Activated CD4-positive, alpha-beta T cell treated with anti-CD3 and anti-CD28 coated beads, Interleukin-2, amount 10 ng/mL, durations not matched to agents 7 days and 5 days (primary cell): ENCODE data around the gene ADK. TPM values are rescaled to one million over a fixed set of nuclear protein-coding genes. Genes with fewer than 3 reads are reported as not detected.
"Not testable (repeated sequence)": the region's sequence is repeated elsewhere in the genome, so short reads cannot be mapped to it uniquely, and the experiment has no call there.

ENCODE experiments used
- CTCF ChIA-PET: fragments of 350-600 bp; sonication (Branson Sonifier 250); formaldehyde crosslinking; loops from one replicate; lab custom pipeline; 2021; ENCODE audit warnings: antibody characterized with exemption; lab: Charles Lee
- POLR2A ChIA-PET: fragments of 350-600 bp; sonication (Branson Sonifier 250); formaldehyde crosslinking; loops from one replicate; lab custom pipeline; 2021; ENCODE audit warnings: antibody characterized with exemption; lab: Charles Lee
- DNase-seq: peaks from one replicate; pipeline ENCODE4 v3.0.0-alpha.2; 2020
- H3K27ac Mint-ChIP-seq: one replicate; pipeline ENCODE4 v1.8.0; 2021; ENCODE audit warnings: mild to moderate bottlenecking, moderate library complexity, mixed read lengths
- H3K27me3 Mint-ChIP-seq: one replicate; pipeline ENCODE4 v1.8.0; 2021; ENCODE audit warnings: mixed read lengths
- H3K36me3 Mint-ChIP-seq: one replicate; pipeline ENCODE4 v1.8.0; 2021; ENCODE audit warnings: low read depth, mixed read lengths
- H3K4me1 Mint-ChIP-seq: one replicate; pipeline ENCODE4 v1.8.0; 2021; ENCODE audit warnings: mixed read lengths
- H3K4me3 Mint-ChIP-seq: one replicate; pipeline ENCODE4 v1.8.0; 2021; ENCODE audit warnings: mild to moderate bottlenecking, moderate library complexity, mixed read lengths
- H3K9me3 Mint-ChIP-seq: one replicate; pipeline ENCODE4 v1.8.0; 2021; ENCODE audit warnings: mixed read lengths
- total RNA-seq, 2 experiments: library from RNA; stranded (reverse); gene quantifications; one replicate each; pipeline ENCODE4 v1.2.3, GENCODE V29; 2021

Gene ADK
- total RNA-seq, 2 experiments from 2014 or later, result 36.8 to 38.5 TPM

GRCh38 chr10:74120911-74121310 lies 30.1 kb upstream of the ADK start:
- Mint-ChIP-seq H3K27me3 (no peaks in the 10 kb centered on the region), H3K4me1 (no peaks in the 10 kb centered on the region), H3K4me3 (no peak overlapping the region), H3K36me3 (peaks cover 64% of the 10 kb centered on the region), H3K9me3 (no peaks in the 10 kb centered on the region), H3K27ac (no peak overlapping the region)
- DNase-seq, result no peak
- POLR2A ChIA-PET, result no interaction called here
- CTCF ChIA-PET, result interaction anchor here (0.6 to 1.5 kb wide), 3 partner anchors 8 to 1689 kb away, joined by 3 to 7 read pairs (median 4); no protein-coding TSS in a partner anchor

GRCh38 chr10:74121368-74121767 lies 29.7 kb upstream of the ADK start:
- H3K27ac Mint-ChIP-seq, result no peak overlapping the region
- no peak overlapping the region for H3K4me3 Mint-ChIP-seq
- H3K4me1 Mint-ChIP-seq, result no peaks in the 10 kb centered on the region
- H3K36me3 Mint-ChIP-seq, result peaks cover 64% of the 10 kb centered on the region
- H3K27me3 Mint-ChIP-seq, result no peaks in the 10 kb centered on the region
- H3K9me3 Mint-ChIP-seq, result no peaks in the 10 kb centered on the region
- ChIA-PET POLR2A (no interaction called here), CTCF (interaction anchor here (0.9 to 1.5 kb wide), 2 partner anchors 8 to 54 kb away, joined by 4 to 7 read pairs; no protein-coding TSS in a partner anchor)
- no peak for DNase-seq

DNA sequence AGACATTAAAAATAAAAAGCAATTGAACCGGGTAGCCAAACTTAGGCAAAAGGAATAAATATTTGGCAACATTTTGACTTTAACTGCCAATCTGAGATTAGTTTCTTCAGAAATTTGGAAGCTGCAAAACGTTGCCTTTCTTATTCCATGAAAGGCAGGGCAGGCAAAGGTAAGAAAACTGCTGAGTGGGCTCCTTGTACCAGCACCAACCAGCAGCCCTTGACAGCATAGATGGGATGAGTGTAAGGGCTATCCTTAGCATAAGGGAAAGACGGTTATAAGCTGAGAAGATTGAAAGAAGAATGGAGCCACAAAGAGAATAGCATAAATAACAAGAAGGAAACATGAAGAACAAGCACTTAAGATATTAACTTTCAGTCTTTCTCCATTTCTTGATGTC lies 29.0 kb upstream of the ADK start:
- no peak overlapping the region for H3K4me3 Mint-ChIP-seq
- no peaks in the 10 kb centered on the region for H3K9me3 Mint-ChIP-seq
- H3K27ac Mint-ChIP-seq, result no peak overlapping the region
- no peaks in the 10 kb centered on the region for H3K4me1 Mint-ChIP-seq
- ChIA-PET POLR2A (no interaction called here), CTCF (interaction anchor here (1.0 to 1.5 kb wide), 2 partner anchors 9 kb away, joined by 3 to 7 read pairs; no protein-coding TSS in a partner anchor)
- no peaks in the 10 kb centered on the region for H3K27me3 Mint-ChIP-seq
- no peak for DNase-seq
- peaks cover 61% of the 10 kb centered on the region for H3K36me3 Mint-ChIP-seq

GRCh38 chr10:74123081-74123480 lies 27.9 kb upstream of the ADK start:
- no peak overlapping the region for H3K27ac Mint-ChIP-seq
- H3K27me3 Mint-ChIP-seq, result no peaks in the 10 kb centered on the region
- ChIA-PET CTCF (interaction anchor here (1.1 to 1.3 kb wide), 5 partner anchors 10 to 26 kb away, joined by 3 to 4 read pairs (median 3); no protein-coding TSS in a partner anchor), POLR2A (interaction anchor here (0.5 kb wide), 1 partner anchor 16 kb away, joined by 3 read pairs; no protein-coding TSS in a partner anchor)
- H3K4me1 Mint-ChIP-seq, result no peaks in the 10 kb centered on the region
- peaks cover 55% of the 10 kb centered on the region for H3K36me3 Mint-ChIP-seq
- no peak overlapping the region for H3K4me3 Mint-ChIP-seq
- H3K9me3 Mint-ChIP-seq, result no peaks in the 10 kb centered on the region
- no peak for DNase-seq

DNA sequence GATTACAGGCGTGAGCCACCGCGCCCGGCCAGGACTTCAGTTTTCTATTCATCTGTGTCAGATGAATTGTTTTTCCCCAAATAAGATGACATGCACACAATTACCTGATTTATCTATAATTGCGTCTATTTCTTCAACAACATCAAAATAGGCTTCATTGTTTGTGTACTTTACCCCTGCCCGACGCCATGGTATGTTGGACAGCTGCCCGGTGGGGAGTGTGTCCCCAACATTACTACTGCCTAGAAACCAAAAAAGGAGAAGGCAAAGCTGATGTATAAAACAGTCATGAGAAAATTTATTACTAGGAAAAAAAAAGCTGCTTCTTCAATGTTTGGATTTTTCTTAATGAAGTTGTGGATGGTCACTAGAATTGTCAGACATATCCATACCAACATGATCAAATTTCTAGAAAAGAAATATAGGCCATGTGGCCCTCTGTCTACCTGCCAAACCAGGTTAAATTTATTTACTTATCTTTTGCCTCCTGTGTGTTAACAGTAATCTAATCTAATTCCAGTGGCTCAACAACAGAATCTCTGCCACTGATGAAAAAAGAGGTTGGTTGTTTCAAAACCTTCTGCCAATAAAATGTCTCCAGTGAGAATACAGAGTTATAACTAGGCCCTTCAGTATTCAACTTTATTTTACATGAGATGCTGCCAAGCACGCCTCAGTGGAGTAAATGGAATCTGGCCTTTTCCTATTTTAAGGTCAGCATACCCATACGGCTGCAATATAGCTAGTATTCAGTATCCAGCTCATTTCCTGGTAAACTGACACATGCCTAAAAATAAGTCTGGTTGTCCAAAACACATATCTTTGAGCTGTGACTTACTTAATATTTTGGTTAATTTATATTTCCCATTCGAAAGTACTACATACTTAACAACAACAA lies 16.8 kb upstream of the ADK start:
- H3K27ac Mint-ChIP-seq, result peak overlapping the region; percentile 9
- CTCF ChIA-PET, result interaction anchor here (0.8 to 1.4 kb wide), 2 partner anchors 17 to 101 kb away, joined by 3 read pairs; partner anchors contain the start of genes ADK and AP3M1
- no peaks in the 10 kb centered on the region for H3K4me1 Mint-ChIP-seq
- POLR2A ChIA-PET, result no interaction called here
- DNase-seq, result no peak
- no peak overlapping the region for H3K4me3 Mint-ChIP-seq
- no peaks in the 10 kb centered on the region for H3K27me3 Mint-ChIP-seq
- no peaks in the 10 kb centered on the region for H3K9me3 Mint-ChIP-seq
- peaks cover 48% of the 10 kb centered on the region for H3K36me3 Mint-ChIP-seq

GRCh38 chr10:74135452-74135851 lies 15.6 kb upstream of the ADK start:
- ChIA-PET POLR2A (no interaction called here), CTCF (interaction anchor here (0.8 to 1.1 kb wide), 2 partner anchors 16 to 25 kb away, joined by 3 read pairs; partner anchors contain the start of genes ADK and AP3M1)
- Mint-ChIP-seq H3K27ac (no peak overlapping the region), H3K36me3 (peaks cover 45% of the 10 kb centered on the region), H3K4me3 (no peak overlapping the region), H3K4me1 (no peaks in the 10 kb centered on the region), H3K27me3 (no peaks in the 10 kb centered on the region), H3K9me3 (no peaks in the 10 kb centered on the region)
- DNase-seq, result no peak

- peaks cover 33% of the 10 kb centered on the region for H3K36me3 Mint-ChIP-seq
- H3K4me1 Mint-ChIP-seq, result no peaks in the 10 kb centered on the region
- CTCF ChIA-PET, result interaction anchor here (0.5 to 1.8 kb wide), 2 partner anchors 20 to 36 kb away, joined by 4 to 7 read pairs; no protein-coding TSS in a partner anchor
- H3K27ac Mint-ChIP-seq, result no peak overlapping the region
- H3K4me3 Mint-ChIP-seq, result no peak overlapping the region
- no peaks in the 10 kb centered on the region for H3K27me3 Mint-ChIP-seq
- no peak for DNase-seq
- H3K9me3 Mint-ChIP-seq, result no peaks in the 10 kb centered on the region
- POLR2A ChIA-PET, result no interaction called here
Observed at GRCh38 chr10:74137992-74138391, 13.0 kb upstream of the ADK start.

DNA sequence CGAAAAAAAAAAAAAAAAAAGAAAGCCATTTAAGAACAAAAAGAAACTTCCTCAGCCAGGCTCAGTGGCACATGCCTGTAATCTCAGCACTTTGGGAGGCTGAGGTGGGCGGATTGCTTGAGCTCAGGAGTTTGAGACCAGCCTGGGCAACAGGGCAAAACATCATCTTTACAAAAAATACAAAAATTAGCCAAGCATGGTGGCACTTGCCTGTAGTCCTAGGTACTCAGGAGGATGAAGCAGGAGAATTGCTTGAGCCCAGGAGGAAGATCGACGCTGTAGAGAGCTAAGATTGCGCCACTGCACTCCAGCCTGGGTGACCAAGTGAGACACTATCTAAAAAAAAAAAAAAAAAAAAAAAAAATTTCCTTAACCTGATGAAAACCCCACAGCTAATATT lies 12.4 kb upstream of the ADK start:
- H3K9me3 Mint-ChIP-seq, H3K4me3 Mint-ChIP-seq, DNase-seq, H3K27ac Mint-ChIP-seq, H3K27me3 Mint-ChIP-seq, H3K4me1 Mint-ChIP-seq: not testable (repeated sequence)
- POLR2A ChIA-PET, result interaction anchor here (0.7 kb wide), 1 partner anchor 15 kb away, joined by 3 read pairs; no protein-coding TSS in a partner anchor
- CTCF ChIA-PET, result interaction anchor here (0.5 to 1.8 kb wide), 4 partner anchors 12 to 997 kb away, joined by 3 to 7 read pairs (median 4); partner anchors contain the start of genes ADK and AP3M1
- H3K36me3 Mint-ChIP-seq, result peaks cover 31% of the 10 kb centered on the region

DNA sequence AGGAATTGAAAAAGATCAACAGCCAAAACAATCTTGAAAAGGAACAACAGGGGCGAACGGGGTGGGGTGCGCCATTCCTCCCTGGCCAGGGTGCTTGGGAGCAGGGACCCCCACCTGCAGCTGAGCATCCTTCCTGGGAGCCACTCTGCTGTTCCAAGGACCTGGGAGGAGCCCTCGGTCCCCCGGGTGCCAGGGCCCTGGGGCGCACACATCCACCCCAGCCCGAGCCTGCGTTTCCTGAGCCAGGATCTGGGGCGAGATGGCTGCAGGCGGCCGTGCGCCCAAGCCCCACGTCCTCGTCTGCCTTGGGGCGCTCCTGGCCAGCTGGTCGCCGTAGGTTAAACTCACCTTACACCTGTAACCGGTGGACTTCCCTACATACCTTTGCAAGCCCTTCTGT lies 11.0 kb upstream of the ADK start:
- DNase-seq, result no peak
- Mint-ChIP-seq H3K4me3 (no peak overlapping the region), H3K36me3 (peaks cover 25% of the 10 kb centered on the region), H3K27me3 (no peaks in the 10 kb centered on the region), H3K27ac (no peak overlapping the region), H3K9me3 (no peaks in the 10 kb centered on the region), H3K4me1 (no peaks in the 10 kb centered on the region)
- POLR2A ChIA-PET, result no interaction called here
- CTCF ChIA-PET, result no interaction called here

DNA sequence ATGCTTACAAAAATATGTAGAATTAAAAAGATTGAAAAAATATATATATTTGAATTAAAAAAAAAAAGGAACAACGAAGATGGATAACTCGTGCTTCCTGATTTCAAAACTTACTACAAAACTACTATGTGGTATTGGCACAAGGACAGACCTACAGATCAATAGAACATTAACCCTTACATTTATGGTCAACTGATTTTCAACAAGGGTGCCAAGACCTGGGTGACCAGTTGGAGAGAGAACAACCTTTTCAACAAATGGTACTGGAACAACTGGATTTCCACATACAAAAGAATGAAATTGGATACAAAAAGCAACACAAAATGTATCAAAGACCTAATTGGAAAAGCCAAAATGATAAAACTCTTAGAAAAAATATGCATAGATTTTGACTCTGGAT lies 10.5 kb upstream of the ADK start:
- Mint-ChIP-seq H3K4me3 (no peak overlapping the region), H3K27me3 (no peaks in the 10 kb centered on the region), H3K36me3 (peaks cover 26% of the 10 kb centered on the region), H3K27ac (no peak overlapping the region), H3K9me3 (no peaks in the 10 kb centered on the region), H3K4me1 (peaks cover under 1% of the 10 kb centered on the region)
- DNase-seq, result no peak
- ChIA-PET CTCF (no interaction called here), POLR2A (no interaction called here)

- Mint-ChIP-seq H3K9me3 (no peaks in the 10 kb centered on the region), H3K4me1 (peaks cover 16% of the 10 kb centered on the region), H3K27me3 (no peaks in the 10 kb centered on the region), H3K27ac (peak overlapping the region; percentile 66), H3K4me3 (no peak overlapping the region), H3K36me3 (peaks cover 22% of the 10 kb centered on the region)
- ChIA-PET POLR2A (no interaction called here), CTCF (interaction anchor here (0.7 kb wide), 2 partner anchors 35 to 512 kb away, joined by 3 read pairs; no protein-coding TSS in a partner anchor)
- no peak for DNase-seq
Observed at GRCh38 chr10:74145133-74145532, 5.9 kb upstream of the ADK start.

- ChIA-PET CTCF (interaction anchor here (0.6 kb wide), 1 partner anchor 35 kb away, joined by 5 read pairs; no protein-coding TSS in a partner anchor), POLR2A (interaction anchor here (0.6 kb wide), 1 partner anchor 103 kb away, joined by 8 read pairs; no protein-coding TSS in a partner anchor)
- H3K4me3 Mint-ChIP-seq, H3K27me3 Mint-ChIP-seq, H3K27ac Mint-ChIP-seq, H3K9me3 Mint-ChIP-seq, DNase-seq: not testable (repeated sequence)
- Mint-ChIP-seq H3K36me3 (peaks cover 22% of the 10 kb centered on the region), H3K4me1 (peaks cover 17% of the 10 kb centered on the region)
Observed at GRCh38 chr10:74146980-74147379, 4.0 kb upstream of the ADK start.
